ENCODE measurements around the gene HPCA.

DNA sequence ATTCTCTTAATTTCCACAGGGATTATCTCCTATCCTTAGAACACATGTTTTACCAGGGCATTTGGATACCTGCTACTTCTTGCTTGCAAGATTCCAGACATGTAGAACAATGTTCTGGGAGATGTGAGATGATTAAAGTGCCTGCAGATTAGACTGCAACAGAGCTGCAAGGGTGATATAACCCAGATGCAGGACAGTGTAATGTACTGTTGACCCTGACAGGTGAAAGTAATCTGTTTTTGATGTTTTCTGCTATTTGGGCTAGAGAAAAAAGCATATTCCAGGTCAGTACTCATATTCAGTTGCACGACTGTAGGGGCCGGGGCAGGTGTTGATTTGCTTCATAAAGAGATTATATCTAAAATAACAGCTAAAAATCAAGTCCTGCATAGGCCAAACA lies 42.0 kb downstream of the HPCA start:
- no peak for TF ChIP-seq POLR2A (IDR thresholded peaks at IDR 0.05)
- TF ChIP-seq, protein P1, sequence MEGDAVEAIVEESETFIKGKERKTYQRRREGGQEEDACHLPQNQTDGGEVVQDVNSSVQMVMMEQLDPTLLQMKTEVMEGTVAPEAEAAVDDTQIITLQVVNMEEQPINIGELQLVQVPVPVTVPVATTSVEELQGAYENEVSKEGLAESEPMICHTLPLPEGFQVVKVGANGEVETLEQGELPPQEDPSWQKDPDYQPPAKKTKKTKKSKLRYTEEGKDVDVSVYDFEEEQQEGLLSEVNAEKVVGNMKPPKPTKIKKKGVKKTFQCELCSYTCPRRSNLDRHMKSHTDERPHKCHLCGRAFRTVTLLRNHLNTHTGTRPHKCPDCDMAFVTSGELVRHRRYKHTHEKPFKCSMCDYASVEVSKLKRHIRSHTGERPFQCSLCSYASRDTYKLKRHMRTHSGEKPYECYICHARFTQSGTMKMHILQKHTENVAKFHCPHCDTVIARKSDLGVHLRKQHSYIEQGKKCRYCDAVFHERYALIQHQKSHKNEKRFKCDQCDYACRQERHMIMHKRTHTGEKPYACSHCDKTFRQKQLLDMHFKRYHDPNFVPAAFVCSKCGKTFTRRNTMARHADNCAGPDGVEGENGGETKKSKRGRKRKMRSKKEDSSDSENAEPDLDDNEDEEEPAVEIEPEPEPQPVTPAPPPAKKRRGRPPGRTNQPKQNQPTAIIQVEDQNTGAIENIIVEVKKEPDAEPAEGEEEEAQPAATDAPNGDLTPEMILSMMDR (IDR thresholded peaks at IDR 0.05) = no peak
